Fibroblast of peridontal ligament (primary cell): ENCODE results near the gene IDUA.
"Not testable (repeated sequence)": the region's sequence is repeated elsewhere in the genome, so short reads cannot be mapped to it uniquely, and the experiment has no call there.

ENCODE experiments used
- DNase-seq: peaks from one replicate; pipeline ENCODE4 v3.0.0-alpha.2; 2010; ENCODE audit errors: extremely low read depth

IDUA gene

GRCh38 chr4:967113-968104 lies 19.4 kb upstream of the IDUA start:
- DNase-seq = no peak

- DNase-seq = no peak
Measured at GRCh38 chr4:968221-968620, 18.6 kb upstream of the IDUA start.

- no peak for DNase-seq
Measured at GRCh38 chr4:968621-969394, 18.0 kb upstream of the IDUA start.

- no peak for DNase-seq
Measured at GRCh38 chr4:970046-970745, 16.6 kb upstream of the IDUA start.

DNA sequence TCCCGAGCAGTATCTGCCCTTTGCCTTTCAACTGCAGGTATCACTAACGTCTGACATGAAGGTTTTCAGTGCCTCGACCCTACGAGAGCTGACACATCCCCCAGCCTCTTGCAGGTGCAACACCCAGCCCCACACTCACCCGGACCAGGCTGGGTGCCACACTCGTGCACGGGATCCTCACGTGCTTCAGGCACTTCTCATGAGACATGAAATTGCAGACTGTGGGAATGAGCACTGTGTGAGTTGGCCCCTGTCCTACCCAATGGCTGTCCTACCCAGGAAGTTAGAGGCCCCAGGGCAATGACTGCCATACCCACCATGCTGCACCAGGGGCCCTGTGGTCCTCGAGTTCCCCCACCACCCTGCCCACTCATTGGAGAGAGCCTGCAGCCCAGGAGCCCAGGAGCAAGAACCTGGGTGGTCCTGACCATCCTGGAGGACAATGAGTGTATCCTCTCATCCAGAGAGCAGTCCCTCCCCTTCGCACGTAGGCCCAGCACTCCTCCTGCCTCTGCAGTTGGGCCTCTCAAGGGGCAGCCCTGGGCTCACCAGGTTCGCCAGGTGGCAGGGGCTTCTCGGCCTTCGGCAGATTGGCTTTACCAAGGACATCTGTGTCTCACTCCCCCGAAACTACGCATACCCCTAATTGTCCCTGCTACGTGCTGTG lies 15.9 kb upstream of the IDUA start:
- no peak for DNase-seq

DNA sequence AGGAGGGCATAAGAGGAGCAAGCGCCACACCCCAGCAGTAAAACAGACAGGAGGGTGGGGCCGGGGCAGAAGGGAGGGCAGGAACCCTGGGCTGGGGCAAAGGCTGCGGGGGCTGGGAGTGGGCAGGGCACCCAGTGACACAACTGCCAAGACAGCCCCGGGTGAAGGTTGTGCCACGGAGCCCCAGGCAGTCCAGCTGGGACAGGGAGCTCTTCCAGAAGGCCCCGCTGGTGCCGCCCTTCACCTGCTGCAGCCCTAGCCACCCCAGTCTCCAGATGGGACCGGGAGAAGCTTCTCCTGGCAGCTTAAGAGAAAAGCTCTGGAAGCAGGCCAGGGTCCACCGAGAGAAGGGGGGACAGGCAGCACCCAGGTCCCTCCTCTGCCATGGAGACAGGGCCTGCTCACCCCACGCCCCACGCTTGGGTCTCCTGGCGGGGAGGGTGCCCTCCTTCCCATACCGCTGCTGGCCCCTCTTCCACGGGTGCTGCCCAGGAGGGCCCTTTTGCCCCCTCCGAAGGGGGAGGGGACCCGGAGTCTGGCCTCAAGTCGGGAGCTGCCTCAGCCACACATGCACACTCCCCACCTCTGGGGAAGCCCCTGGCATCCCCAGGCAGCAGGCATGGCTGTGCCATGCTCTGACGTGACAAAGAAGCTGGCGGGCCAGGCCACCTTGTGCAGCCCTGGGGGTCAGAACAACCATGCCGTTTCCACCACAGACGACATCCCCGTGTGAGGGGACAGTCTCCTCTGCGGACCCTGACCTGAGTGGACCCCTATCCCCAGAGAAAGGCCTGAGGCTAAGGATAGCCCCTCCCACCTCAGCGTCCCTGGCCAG lies 15.0 kb upstream of the IDUA start:
- no peak for DNase-seq

- DNase-seq = no peak
Measured at GRCh38 chr4:972651-973424, 14.0 kb upstream of the IDUA start.

DNA sequence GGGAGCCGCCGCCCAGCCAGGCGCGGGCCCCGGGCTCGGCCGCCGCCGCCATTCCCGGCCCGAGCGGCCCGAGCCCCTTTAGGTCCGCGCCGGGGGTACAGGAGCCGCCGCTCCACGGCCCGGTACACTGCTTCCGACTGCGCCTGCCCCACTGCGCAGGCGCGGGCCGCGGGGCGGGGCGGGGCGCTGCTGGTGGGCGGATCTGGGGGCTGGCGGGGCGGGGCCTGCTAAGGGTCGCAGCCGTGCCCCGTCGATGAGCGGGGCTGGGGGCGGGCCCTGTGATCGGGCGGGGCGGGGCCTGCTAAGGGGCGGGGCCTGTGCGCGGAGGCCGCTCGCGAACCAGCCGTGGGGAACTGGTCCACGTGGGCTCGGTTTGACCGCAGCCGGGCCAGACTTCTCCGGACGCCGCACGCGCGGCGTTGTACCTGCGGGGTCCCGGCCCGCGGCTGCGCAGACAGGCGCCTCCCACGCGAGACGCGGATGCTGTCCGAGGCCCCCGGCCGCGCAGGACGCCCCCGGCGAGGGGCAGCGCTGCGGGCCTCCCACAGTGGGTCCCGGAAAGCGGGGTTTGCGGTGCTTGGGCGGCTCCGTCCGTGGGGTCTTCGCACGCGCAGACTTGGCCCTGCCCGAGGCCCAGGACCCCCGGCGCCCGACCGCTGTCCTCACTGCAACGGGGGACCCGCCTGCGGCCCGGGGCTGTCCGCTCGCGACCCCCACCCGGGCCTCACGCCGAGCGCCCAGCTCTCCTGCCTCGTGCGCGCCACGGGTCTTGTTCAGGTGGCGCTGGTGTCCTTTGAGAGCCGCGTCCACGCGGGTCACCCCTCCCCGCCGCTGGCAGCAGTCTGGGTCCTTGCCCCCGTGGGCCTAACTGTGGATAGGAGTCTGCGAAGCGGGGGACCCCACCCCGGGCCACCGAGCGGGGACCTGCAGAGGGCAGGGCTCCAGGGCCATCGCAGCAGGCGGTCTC lies 13.1 kb upstream of the IDUA start, which contains the start of gene DGKQ:
Gene DGKQ (minus strand): TSS at position 139 of the 967 bp plus-strand sequence. CDS start 87 bp downstream, at position 52.
- peak; percentile 74 for DNase-seq

- DNase-seq = no peak
Measured at GRCh38 chr4:974668-975067, 12.2 kb upstream of the IDUA start.

DNA sequence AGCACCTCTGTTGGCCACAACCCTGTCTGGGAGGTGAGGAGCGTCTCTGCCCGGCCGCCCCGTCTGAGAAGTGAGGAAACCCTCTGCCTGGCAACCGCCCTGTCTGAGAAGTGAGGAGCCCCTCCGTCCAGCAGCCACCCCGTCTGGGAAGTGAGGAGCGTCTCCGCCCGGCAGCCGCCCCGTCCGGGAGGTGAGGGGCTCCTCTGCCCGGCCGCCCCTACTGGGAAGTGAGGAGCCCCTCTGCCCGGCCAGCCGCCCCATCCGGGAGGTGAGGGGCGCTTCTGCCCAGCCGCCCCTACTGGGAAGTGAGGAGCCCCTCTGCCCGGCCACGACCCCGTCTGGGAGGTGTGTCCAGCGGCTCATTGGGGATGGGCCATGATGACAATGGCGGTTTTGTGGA lies 10.8 kb upstream of the IDUA start:
- DNase-seq = not testable (repeated sequence)

GRCh38 chr4:978957-979701 lies 7.7 kb upstream of the IDUA start:
- peak; percentile 59 for DNase-seq

GRCh38 chr4:982291-982690 lies 4.6 kb upstream of the IDUA start:
- no peak for DNase-seq

GRCh38 chr4:982814-983213 lies 4.0 kb upstream of the IDUA start:
- no peak for DNase-seq

DNA sequence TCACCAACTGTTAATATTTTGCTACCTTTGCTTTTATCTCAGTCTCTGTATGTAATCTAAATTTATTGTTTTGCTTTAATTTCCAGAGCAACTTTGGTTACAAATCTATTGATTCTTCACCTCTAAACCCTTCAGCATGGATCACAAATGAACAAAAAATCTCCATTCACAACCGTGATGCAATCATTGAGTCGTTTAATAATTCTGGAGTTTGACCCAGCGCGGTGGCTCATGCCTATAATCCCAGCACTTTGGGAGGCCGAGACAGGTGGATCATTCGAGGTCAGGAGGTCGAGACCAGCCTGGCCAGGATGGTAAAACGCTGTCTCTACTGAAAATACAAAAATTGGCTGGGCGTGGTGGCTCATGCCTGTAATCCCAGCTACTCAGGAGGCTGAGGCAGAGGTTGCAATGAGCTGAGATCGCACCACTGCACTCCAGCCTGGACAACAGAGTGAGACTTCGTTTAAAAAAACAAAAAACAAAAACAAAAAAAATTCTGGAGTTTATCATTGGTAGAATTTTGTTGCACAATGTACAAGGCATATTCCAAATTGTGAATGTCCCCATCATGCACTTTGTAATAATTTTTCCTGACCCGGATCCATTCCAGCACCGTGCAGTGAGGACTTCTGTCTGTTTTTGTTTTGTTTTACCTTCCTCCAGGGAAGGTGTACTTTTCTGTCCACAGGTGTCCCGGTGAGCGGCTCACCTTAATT lies 2.3 kb upstream of the IDUA start:
- no peak for DNase-seq

- DNase-seq = no peak
Measured at GRCh38 chr4:985123-985830, 1.6 kb upstream of the IDUA start.

DNA sequence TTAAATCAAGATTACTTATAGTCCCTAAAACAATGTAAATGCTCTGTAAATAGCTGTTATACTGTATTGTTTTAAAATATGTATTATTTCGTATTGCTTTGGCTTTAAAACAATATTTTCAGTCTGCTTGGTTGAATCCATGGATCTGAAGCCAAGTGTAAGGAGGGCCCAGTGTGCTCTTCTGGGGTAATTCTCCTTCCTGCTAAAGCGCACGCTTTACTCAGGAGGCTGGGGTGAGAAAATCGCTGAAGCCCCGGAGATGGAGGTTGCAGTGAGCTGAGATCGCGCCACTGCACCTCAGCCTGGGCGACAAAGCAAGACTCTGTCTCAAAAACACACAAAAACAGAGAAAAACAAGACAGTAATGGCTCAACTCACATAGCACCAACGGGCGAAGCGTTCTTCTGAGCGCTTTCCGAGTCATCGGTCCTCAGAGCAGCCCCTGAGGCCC lies 391 bp upstream of the IDUA start:
- peak; percentile 27 for DNase-seq
